B cell (primary cell): ENCODE measurements around the gene BRME1. TPM values are rescaled to one million over a fixed set of nuclear protein-coding genes. Genes with fewer than 3 reads are reported as not detected.
"Not testable (repeated sequence)": the region's sequence is repeated elsewhere in the genome, so short reads cannot be mapped to it uniquely, and the experiment has no call there.

Experiments
- ATAC-seq: fragments of 200-7000 bp; cut with Tn5 transposase; one replicate; pipeline ENCODE4 v1.10.0; 2021; ENCODE audit warnings: low read depth, mild to moderate bottlenecking, moderate number of reproducible peaks, moderate library complexity
- CTCF ChIA-PET: fragments of 350-600 bp; sonication (Branson Sonifier 250); formaldehyde crosslinking; loops from one replicate; lab custom pipeline; 2021; ENCODE audit warnings: antibody characterized with exemption, inconsistent platforms; lab: Charles Lee
- POLR2A ChIA-PET: fragments of 350-600 bp; sonication (Branson Sonifier 250); formaldehyde crosslinking; loops from one replicate; lab custom pipeline; 2021; ENCODE audit warnings: antibody characterized with exemption; lab: Charles Lee
- DNase-seq: peaks from one replicate; pipeline ENCODE4 v3.0.0; 2013
- H2AFZ ChIP-seq: 2 replicates; pipeline ENCODE4 v1.6.1; 2012; ENCODE audit warnings: mild to moderate bottlenecking, low read depth, low read length; ENCODE audit not compliant: insufficient read depth, poor library complexity, severe bottlenecking
- H3K27ac ChIP-seq, 2 donors: 1 replicate in 1 of 2; 2 replicates in 1 of 2; pipeline ENCODE4 v1.5.1; 2012 to 2013; ENCODE audit warnings: low read length in 2 of 2, mild to moderate bottlenecking in 2 of 2, moderate library complexity in 1 of 2
- H3K27me3 ChIP-seq, 4 experiments: fragments of 200-600 bp in 1 of 4; sonication (generic) in 1 of 4; replicated peaks in 1 of 4; 1 replicate in 2 of 4; 2 replicates in 2 of 4; pipeline versions ENCODE4 v1.6.1 to v1.7.0; 2013 to 2016; ENCODE audit warnings: low read length in 3 of 4, mild to moderate bottlenecking in 2 of 4, mixed read lengths in 1 of 4, moderate library complexity in 1 of 4; ENCODE audit not compliant: insufficient read depth in 4 of 4, control insufficient read depth in 3 of 4; ENCODE audit errors: control extremely low read depth in 1 of 4
- H3K36me3 ChIP-seq, 2 experiments: replicated peaks in 1 of 2; 1 replicate in 1 of 2; 2 replicates in 1 of 2; pipeline versions ENCODE4 v1.6.1 to v1.7.1; 2013; ENCODE audit warnings: low read length in 1 of 2; ENCODE audit not compliant: insufficient read depth in 2 of 2, control insufficient read depth in 1 of 2; ENCODE audit errors: control extremely low read depth in 1 of 2, extremely low read depth in 1 of 2
- H3K4me1 ChIP-seq, 2 donors: fragments of 200-600 bp in 1 of 2; sonication (generic) in 1 of 2; 1 replicate in 1 of 2; 2 replicates in 1 of 2; pipeline versions ENCODE4 v1.5.1 to v1.6.1; 2013 to 2017; ENCODE audit warnings: low read length in 2 of 2; ENCODE audit not compliant: control insufficient read depth in 2 of 2, insufficient read depth in 2 of 2
- H3K4me2 ChIP-seq: replicated peaks from 2 replicates; pipeline ENCODE3; 2012; ENCODE audit warnings: mild to moderate bottlenecking, low read depth, low read length; ENCODE audit not compliant: poor library complexity, severe bottlenecking
- H3K4me3 ChIP-seq, 5 experiments: fragments of 200-600 bp in 1 of 5; sonication (generic) in 1 of 5; 1 replicate in 3 of 5; 2 replicates in 2 of 5; pipeline versions ENCODE4 v1.5.1 to v1.7.0; 2011 to 2016; ENCODE audit warnings: low read length in 4 of 5, mild to moderate bottlenecking in 4 of 5, low read depth in 2 of 5, control low read depth in 1 of 5, moderate library complexity in 1 of 5; ENCODE audit not compliant: insufficient read depth in 1 of 5; ENCODE audit errors: control extremely low read depth in 1 of 5, extremely low read depth in 1 of 5
- H3K79me2 ChIP-seq: fragments of 200-600 bp; sonication (generic); one replicate; pipeline ENCODE4 v1.6.0; 2016; ENCODE audit warnings: low read length; ENCODE audit not compliant: control insufficient read depth, insufficient read depth
- H3K9ac ChIP-seq: fragments of 200-600 bp; sonication (generic); 2 replicates; pipeline ENCODE4 v1.6.1; 2017; ENCODE audit warnings: mild to moderate bottlenecking, low read length, moderate library complexity
- H3K9me3 ChIP-seq, 3 donors: one replicate each; pipeline versions ENCODE4 v1.6.1 to v1.7.1; 2013; ENCODE audit warnings: low read length in 2 of 3; ENCODE audit not compliant: control insufficient read depth in 2 of 3, insufficient read depth in 1 of 3; ENCODE audit errors: control extremely low read depth in 1 of 3
- H4K20me1 ChIP-seq: 2 replicates; pipeline ENCODE4 v1.6.0; 2012; ENCODE audit warnings: mild to moderate bottlenecking, low read length; ENCODE audit not compliant: insufficient read depth, control insufficient read depth, poor library complexity, severe bottlenecking
- H3K27ac Mint-ChIP-seq: one replicate; pipeline ENCODE4 v1.8.0; 2021; ENCODE audit warnings: mixed read lengths
- H3K27me3 Mint-ChIP-seq: one replicate; pipeline ENCODE4 v1.8.0; 2021; ENCODE audit warnings: mixed read lengths
- H3K4me1 Mint-ChIP-seq: one replicate; pipeline ENCODE4 v1.8.0; 2021; ENCODE audit warnings: mixed read lengths
- H3K4me3 Mint-ChIP-seq: one replicate; pipeline ENCODE4 v1.8.0; 2021; ENCODE audit warnings: mixed read lengths
- H3K9me3 Mint-ChIP-seq: one replicate; pipeline ENCODE4 v1.8.0; 2022; ENCODE audit warnings: mixed read lengths; ENCODE audit not compliant: insufficient read depth
- EZH2 ChIP-seq: IDR thresholded peaks from 2 replicates; pipeline ENCODE4 v1.6.1; 2012; ENCODE audit warnings: borderline replicate concordance, low read depth, mild to moderate bottlenecking, moderate library complexity, low read length; ENCODE audit not compliant: insufficient read depth, poor library complexity, severe bottlenecking
- WGBS: methylation state at CpG from one replicate; pipeline ENCODE4 v1.1.5; 2013; ENCODE audit warnings: missing lambda C conversion rate; ENCODE audit not compliant: insufficient coverage; 5-methylcytosine and 5-hydroxymethylcytosine counted together
- intact Hi-C: fragments of 100-400 bp; cut with micrococcal nuclease; formaldehyde crosslinking; loops from one replicate; pipeline ENCODE4 v1.10.0; 2022
- polyA plus RNA-seq: library from polyadenylated mRNA; depleted of rRNA; stranded (reverse); fragments of >200 nt; gene quantifications from 2 replicates; pipeline ENCODE4 v1.2.3, GENCODE V29; 2012
- total RNA-seq, 2 donors: library from RNA; stranded (reverse); fragments of 120-200 nt in 1 of 2; gene quantifications; 1 replicate in 1 of 2; 2 replicates in 1 of 2; pipeline versions ENCODE4 v1.2.3 to v1.2.4, GENCODE V29; 2013 to 2022
- TF ChIP-seq, protein P1 (sequence below): fragments of 200-600 bp; IDR thresholded peaks from one replicate; pipeline ENCODE4 v1.8.0; 2022; ENCODE audit warnings: antibody characterized with exemption, mild to moderate bottlenecking

The BRME1 gene
- total and polyA plus RNA-seq, 2 donors (not counting 1 experiment from before 2014, with no cell fraction given), result 1.8 to 2.4 TPM

GRCh38 chr19:13923194-13923987 is 17.5 kb upstream of the BRME1 start:
- ATAC-seq, result no peak

DNA sequence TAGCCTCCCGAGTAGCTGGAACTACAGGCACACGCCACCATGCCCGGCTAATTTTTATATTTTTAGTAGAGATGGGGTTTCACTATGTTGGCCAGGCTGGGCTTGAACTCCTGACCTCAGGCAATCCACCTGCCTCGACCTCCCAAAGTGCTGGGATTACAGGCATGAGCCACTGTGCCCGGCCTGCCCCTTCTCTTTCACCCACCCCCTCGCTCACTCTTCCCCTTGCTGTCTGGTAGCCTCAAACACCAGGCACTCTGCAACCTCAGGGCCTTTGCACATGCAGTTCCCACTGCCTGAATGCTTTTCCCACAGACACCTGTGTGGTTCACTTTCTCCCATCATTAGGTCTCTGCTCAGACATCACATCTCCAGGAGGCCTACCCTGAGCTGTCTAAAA is 16.2 kb upstream of the BRME1 start:
- CTCF ChIA-PET, result interaction anchor here (0.6 kb wide), 1 partner anchor 945 kb away, joined by 3 read pairs; no protein-coding TSS in a partner anchor
- intact Hi-C loops, H3K4me1 ChIP-seq, H4K20me1 ChIP-seq, ATAC-seq, H3K27me3 ChIP-seq, H3K79me2 ChIP-seq, H3K27ac Mint-ChIP-seq, H3K4me1 Mint-ChIP-seq, H3K4me3 Mint-ChIP-seq, H3K9me3 Mint-ChIP-seq, DNase-seq, H3K4me2 ChIP-seq, H3K9ac ChIP-seq, POLR2A ChIA-PET, H3K27me3 Mint-ChIP-seq, H3K4me3 ChIP-seq, H2AFZ ChIP-seq, H3K27ac ChIP-seq: not testable (repeated sequence)
- 98% methylated on average over 5 of the region's 6 CpGs for WGBS
- Histone ChIP-seq H3K9me3 (peaks cover 0 to 14% (median 5%) of the 10 kb centered on the region in 3 donors), H3K36me3 (peaks cover 0 to 39% of the 10 kb centered on the region in 2 experiments)

More at GRCh38 chr19:13923194-13923987, 17.5 kb upstream of the BRME1 start:
- ChIA-PET CTCF (interaction anchor here (0.5 to 0.6 kb wide), 2 partner anchors 61 to 645 kb away, joined by 3 read pairs; no protein-coding TSS in a partner anchor), POLR2A (interaction anchor here (0.5 to 0.7 kb wide), 2 partner anchors 11 to 113 kb away, joined by 4 to 6 read pairs; no protein-coding TSS in a partner anchor)
- DNase-seq, result no peak
- Histone ChIP-seq H3K27ac (no peak overlapping the region), H3K9me3 (peaks cover 0 to 14% (median 5%) of the 10 kb centered on the region in 3 donors), H3K27me3 (no peaks in the 10 kb centered on the region), H3K4me3 (no peak overlapping the region), H3K4me1 (no peaks in the 10 kb centered on the region), H3K36me3 (peaks cover 2 to 38% of the 10 kb centered on the region in 2 experiments), H4K20me1 (no peaks in the 10 kb centered on the region), H3K9ac (no peak overlapping the region), H3K4me2 (no peak overlapping the region), H2AFZ (no peak overlapping the region), H3K79me2 (no peaks in the 10 kb centered on the region)
- Mint-ChIP-seq H3K27me3 (no peaks in the 10 kb centered on the region), H3K9me3 (no peaks in the 10 kb centered on the region), H3K4me3 (no peak overlapping the region), H3K4me1 (no peaks in the 10 kb centered on the region), H3K27ac (no peak overlapping the region)
- WGBS, result 94% methylated on average over 28 of the region's 28 CpGs
- TF ChIP-seq, protein P1, sequence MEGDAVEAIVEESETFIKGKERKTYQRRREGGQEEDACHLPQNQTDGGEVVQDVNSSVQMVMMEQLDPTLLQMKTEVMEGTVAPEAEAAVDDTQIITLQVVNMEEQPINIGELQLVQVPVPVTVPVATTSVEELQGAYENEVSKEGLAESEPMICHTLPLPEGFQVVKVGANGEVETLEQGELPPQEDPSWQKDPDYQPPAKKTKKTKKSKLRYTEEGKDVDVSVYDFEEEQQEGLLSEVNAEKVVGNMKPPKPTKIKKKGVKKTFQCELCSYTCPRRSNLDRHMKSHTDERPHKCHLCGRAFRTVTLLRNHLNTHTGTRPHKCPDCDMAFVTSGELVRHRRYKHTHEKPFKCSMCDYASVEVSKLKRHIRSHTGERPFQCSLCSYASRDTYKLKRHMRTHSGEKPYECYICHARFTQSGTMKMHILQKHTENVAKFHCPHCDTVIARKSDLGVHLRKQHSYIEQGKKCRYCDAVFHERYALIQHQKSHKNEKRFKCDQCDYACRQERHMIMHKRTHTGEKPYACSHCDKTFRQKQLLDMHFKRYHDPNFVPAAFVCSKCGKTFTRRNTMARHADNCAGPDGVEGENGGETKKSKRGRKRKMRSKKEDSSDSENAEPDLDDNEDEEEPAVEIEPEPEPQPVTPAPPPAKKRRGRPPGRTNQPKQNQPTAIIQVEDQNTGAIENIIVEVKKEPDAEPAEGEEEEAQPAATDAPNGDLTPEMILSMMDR, result no peak
- TF ChIP-seq EZH2, result no peak
- intact Hi-C loops, result no loop called here
